Smooth muscle cell (in vitro differentiated cells): Measurements from ENCODE around the gene DNTTIP2. TPM values are rescaled to one million over a fixed set of nuclear protein-coding genes. Genes with fewer than 3 reads are reported as not detected.
"Not testable (repeated sequence)": the region's sequence is repeated elsewhere in the genome, so short reads cannot be mapped to it uniquely, and the experiment has no call there.

Source experiments
- DNase-seq: peaks from one replicate; lab custom pipeline; 2025; ENCODE audit not compliant: unreplicated experiment; lab: John Stamatoyannopoulos, UW
- H2AFZ ChIP-seq: fragments of 200-600 bp; sonication (generic); 2 replicates; pipeline ENCODE4 v1.6.0; 2016; ENCODE audit warnings: antibody characterized with exemption, low read depth, mild to moderate bottlenecking
- H3F3A ChIP-seq: fragments of 200-600 bp; sonication (generic); 2 replicates; pipeline ENCODE4 v1.6.0; 2017; ENCODE audit warnings: antibody characterized with exemption, low read depth
- H3K27ac ChIP-seq: fragments of 200-600 bp; sonication (generic); 2 replicates; pipeline ENCODE4 v1.5.1; 2016; ENCODE audit warnings: low read depth, mild to moderate bottlenecking
- H3K27me3 ChIP-seq: fragments of 200-600 bp; sonication (generic); 2 replicates; pipeline ENCODE4 v1.6.1; 2016; ENCODE audit warnings: low read depth, mild to moderate bottlenecking
- H3K36me3 ChIP-seq: fragments of 200-600 bp; sonication (generic); 2 replicates; pipeline ENCODE4 v1.5.1; 2016; ENCODE audit warnings: low read depth
- H3K4me1 ChIP-seq: fragments of 200-600 bp; sonication (generic); 2 replicates; pipeline ENCODE4 v1.5.1; 2016; ENCODE audit warnings: low read depth
- H3K4me2 ChIP-seq: fragments of 200-600 bp; sonication (generic); 2 replicates; pipeline ENCODE4 v1.6.0; 2016; ENCODE audit warnings: mild to moderate bottlenecking
- H3K4me3 ChIP-seq: fragments of 200-600 bp; sonication (generic); 2 replicates; pipeline ENCODE4 v1.5.1; 2016; ENCODE audit warnings: mild to moderate bottlenecking
- H3K79me2 ChIP-seq: fragments of 200-600 bp; sonication (generic); 2 replicates; pipeline ENCODE4 v1.6.0; 2016; ENCODE audit warnings: low read depth, mild to moderate bottlenecking
- H3K9ac ChIP-seq: fragments of 200-600 bp; sonication (generic); 2 replicates; pipeline ENCODE4 v1.6.0; 2016; ENCODE audit warnings: low read depth
- H3K9me3 ChIP-seq: fragments of 200-600 bp; sonication (generic); replicated peaks from 2 replicates; pipeline ENCODE4 v1.5.1; 2016; ENCODE audit warnings: low read depth
- H4K20me1 ChIP-seq: fragments of 200-600 bp; sonication (generic); 2 replicates; pipeline ENCODE4 v1.6.0; 2016; ENCODE audit warnings: low read depth
- WGBS: methylation state at CpG from one replicate; pipeline ENCODE4 v1.1.7; 2016; ENCODE audit warnings: low lambda C conversion rate; 5-methylcytosine and 5-hydroxymethylcytosine counted together
- polyA plus RNA-seq: library from polyadenylated mRNA; unstranded; fragments of >200 nt; fragmentation: Nextera tagmentation; extraction: Ambion mirVana; gene quantifications from 2 replicates; pipeline ENCODE4 v1.2.1, GENCODE V29; 2016
- total RNA-seq: library from RNA; depleted of rRNA; stranded (reverse); fragments of >200 nt; gene quantifications from 2 replicates; pipeline ENCODE4 v1.2.3, GENCODE V29; 2014
- TF ChIP-seq, protein P1 (sequence below): fragments of 200-600 bp; sonication (generic); IDR thresholded peaks from 2 replicates; pipeline ENCODE4 v1.5.1; 2017; ENCODE audit warnings: borderline replicate concordance, mild to moderate bottlenecking, antibody characterized with exemption; ENCODE audit not compliant: insufficient read depth, poor library complexity, severe bottlenecking

The DNTTIP2 gene
- total and polyA plus RNA-seq, 2 experiments from 2014 or later = 42.7 to 44.9 TPM

GRCh38 chr1:93917302-93917701 is 38.3 kb upstream of the DNTTIP2 start:
- no peaks in the 10 kb centered on the region for H3K4me1 ChIP-seq
- no peaks in the 10 kb centered on the region for H3K79me2 ChIP-seq
- H3F3A ChIP-seq = no peaks in the 10 kb centered on the region
- DNase-seq = no peak
- H3K9me3 ChIP-seq = no peaks in the 10 kb centered on the region
- no peaks in the 10 kb centered on the region for H3K27me3 ChIP-seq
- TF ChIP-seq, protein P1, sequence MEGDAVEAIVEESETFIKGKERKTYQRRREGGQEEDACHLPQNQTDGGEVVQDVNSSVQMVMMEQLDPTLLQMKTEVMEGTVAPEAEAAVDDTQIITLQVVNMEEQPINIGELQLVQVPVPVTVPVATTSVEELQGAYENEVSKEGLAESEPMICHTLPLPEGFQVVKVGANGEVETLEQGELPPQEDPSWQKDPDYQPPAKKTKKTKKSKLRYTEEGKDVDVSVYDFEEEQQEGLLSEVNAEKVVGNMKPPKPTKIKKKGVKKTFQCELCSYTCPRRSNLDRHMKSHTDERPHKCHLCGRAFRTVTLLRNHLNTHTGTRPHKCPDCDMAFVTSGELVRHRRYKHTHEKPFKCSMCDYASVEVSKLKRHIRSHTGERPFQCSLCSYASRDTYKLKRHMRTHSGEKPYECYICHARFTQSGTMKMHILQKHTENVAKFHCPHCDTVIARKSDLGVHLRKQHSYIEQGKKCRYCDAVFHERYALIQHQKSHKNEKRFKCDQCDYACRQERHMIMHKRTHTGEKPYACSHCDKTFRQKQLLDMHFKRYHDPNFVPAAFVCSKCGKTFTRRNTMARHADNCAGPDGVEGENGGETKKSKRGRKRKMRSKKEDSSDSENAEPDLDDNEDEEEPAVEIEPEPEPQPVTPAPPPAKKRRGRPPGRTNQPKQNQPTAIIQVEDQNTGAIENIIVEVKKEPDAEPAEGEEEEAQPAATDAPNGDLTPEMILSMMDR = no peak
- H3K27ac ChIP-seq = no peak overlapping the region
- no peak overlapping the region for H2AFZ ChIP-seq
- no peak overlapping the region for H3K4me3 ChIP-seq
- H3K9ac ChIP-seq = no peak overlapping the region
- H3K36me3 ChIP-seq = no peaks in the 10 kb centered on the region
- H3K4me2 ChIP-seq = no peak overlapping the region
- H4K20me1 ChIP-seq = no peaks in the 10 kb centered on the region
- 92% methylated on average over 10 of the region's 10 CpGs for whole genome bisulfite sequencing

DNA sequence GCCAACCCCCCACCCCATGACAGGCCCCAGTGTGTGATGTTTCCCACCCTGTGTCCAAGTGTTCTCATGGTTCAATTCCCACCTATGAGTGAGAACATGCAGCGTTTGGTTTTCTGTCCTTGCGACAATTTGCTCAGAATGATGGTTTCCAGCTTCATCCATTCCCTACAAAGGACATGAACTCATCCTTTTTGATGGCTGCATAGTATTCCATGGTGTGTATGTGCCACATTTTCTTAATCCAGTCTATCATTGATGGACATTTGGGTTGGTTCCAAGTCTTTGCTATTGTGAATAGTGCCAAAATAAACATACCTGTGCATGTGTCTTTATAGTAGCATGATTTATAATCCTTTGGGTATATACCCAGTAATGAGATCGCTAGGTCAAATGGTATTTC is 31.9 kb upstream of the DNTTIP2 start:
- not testable (repeated sequence) for H3K27ac ChIP-seq, H4K20me1 ChIP-seq, H3K9me3 ChIP-seq, H3K27me3 ChIP-seq, H3K36me3 ChIP-seq, H3K9ac ChIP-seq, H3K4me3 ChIP-seq, DNase-seq, H3K4me2 ChIP-seq, H2AFZ ChIP-seq
- 95% methylated on average over 3 of the region's 3 CpGs for WGBS
- Histone ChIP-seq H3F3A (peaks cover 14% of the 10 kb centered on the region), H3K79me2 (peaks cover 29% of the 10 kb centered on the region), H3K4me1 (peaks cover 11% of the 10 kb centered on the region)

DNA sequence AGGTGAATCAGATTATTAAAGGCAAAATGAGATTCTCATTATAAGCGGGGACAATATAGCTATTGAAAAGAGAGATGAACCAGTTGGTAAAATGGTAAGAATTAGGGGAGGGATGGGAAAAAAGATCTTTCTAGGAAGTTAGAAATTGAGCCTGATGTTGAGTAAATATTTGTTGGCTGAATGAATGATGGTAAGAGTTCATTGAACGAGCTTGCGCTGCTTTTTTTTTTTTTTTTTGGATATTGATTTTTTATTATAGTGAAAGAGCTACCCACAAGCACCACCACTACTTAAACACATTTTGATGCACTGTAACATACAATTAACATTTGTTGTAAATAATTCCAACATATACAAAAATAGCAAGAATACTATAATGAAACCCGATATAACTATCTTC is 31.3 kb upstream of the DNTTIP2 start:
- Histone ChIP-seq H3K36me3 (no peaks in the 10 kb centered on the region), H3F3A (peaks cover 14% of the 10 kb centered on the region), H3K9ac (no peak overlapping the region), H3K4me2 (peak overlapping the region; percentile 64), H4K20me1 (peaks cover 7% of the 10 kb centered on the region), H2AFZ (peak overlapping the region; percentile 67), H3K4me1 (peaks cover 11% of the 10 kb centered on the region), H3K27ac (peak overlapping the region; percentile 45), H3K27me3 (no peaks in the 10 kb centered on the region), H3K9me3 (no peaks in the 10 kb centered on the region), H3K4me3 (peak overlapping the region; percentile 83), H3K79me2 (peaks cover 34% of the 10 kb centered on the region)
- DNase-seq = no peak
- 96% methylated on average over 4 of the region's 4 CpGs for WGBS
- TF ChIP-seq, protein P1 = no peak

DNA sequence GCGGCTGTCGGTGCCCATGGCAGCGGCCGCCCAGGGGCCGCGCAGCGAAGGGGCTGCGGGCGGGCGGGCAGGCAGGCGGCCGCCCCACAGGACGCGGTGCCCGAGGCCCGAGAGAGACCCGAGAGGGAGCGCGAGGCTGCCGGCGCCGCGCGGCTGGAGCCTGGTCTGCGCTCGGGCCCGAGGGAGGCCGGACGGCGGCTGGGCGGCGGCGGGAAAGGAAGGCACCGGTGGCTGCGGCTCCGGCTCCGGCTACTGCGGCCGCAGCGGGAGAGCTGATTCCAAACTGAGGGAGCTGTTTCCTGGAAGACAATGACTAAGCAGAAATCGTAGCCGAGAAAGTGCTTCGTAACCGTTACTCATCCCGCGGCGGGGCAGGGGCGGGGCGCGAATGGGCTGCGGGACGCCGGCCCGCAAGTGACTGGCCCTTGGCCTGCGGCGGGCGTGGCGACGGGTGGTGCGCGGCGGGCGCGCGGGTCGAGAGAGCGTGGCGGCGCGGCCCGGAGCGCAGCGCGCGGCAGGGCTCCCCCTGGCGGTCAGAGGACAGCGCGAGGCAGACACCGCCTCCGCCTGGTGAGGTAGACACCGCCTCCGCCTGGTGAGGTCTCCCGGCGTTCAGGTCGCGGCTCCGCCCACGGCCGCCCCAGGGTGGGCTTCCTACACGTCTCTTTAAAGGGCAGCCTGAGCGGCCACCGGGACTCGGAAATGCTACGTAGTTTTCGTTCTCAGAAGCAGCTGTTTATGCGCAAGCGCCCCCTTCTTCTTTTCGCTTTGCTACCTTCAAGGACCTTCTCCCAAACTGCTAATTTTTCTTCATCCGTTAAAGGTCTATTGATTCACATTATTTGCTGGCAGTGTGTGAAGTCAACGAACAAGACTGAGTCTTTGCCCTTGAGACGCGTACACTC is 30.4 kb upstream of the DNTTIP2 start, which contains the start of gene GCLM:
Gene GCLM (minus strand): TSS at position 285 of the 905 bp plus-strand sequence. CDS start 267 bp downstream, at position 18.
- H3K4me3 ChIP-seq = peak within 1 kb of the TSS; percentile 83
- peak within 1 kb of the TSS; percentile 86 for H2AFZ ChIP-seq
- TF ChIP-seq, protein P1 = peak; percentile 75
- no peaks in the 10 kb centered on the region for H3K9me3 ChIP-seq
- WGBS = 1% methylated on average over 97 of the region's 102 CpGs
- H3K9ac ChIP-seq = peak within 1 kb of the TSS; percentile 73
- H3K27ac ChIP-seq = peak within 1 kb of the TSS; percentile 45
- H3K36me3 ChIP-seq = no peaks in the 10 kb centered on the region
- H3F3A ChIP-seq = peaks cover 14% of the 10 kb centered on the region
- H3K79me2 ChIP-seq = peaks cover 44% of the 10 kb centered on the region
- no peaks in the 10 kb centered on the region for H3K27me3 ChIP-seq
- peaks cover 11% of the 10 kb centered on the region for H3K4me1 ChIP-seq
- DNase-seq = peak; percentile 84
- peak within 1 kb of the TSS; percentile 93 for H3K4me2 ChIP-seq
- H4K20me1 ChIP-seq = peaks cover 7% of the 10 kb centered on the region
